ENCODE measurements around the gene CTBP2. TPM values are rescaled to one million over a fixed set of nuclear protein-coding genes. Genes with fewer than 3 reads are reported as not detected.

The CTBP2 gene
- polyA plus RNA-seq, 1 experiment, result 72.9 TPM

GRCh38 chr10:125000366-125001312 is 159.7 kb downstream of the CTBP2 start:
- Histone ChIP-seq H3K27me3 (ENCODE audit: control insufficient read depth, insufficient read depth, low read length) (no peaks in the 10 kb centered on the region), H3K4me3 (ENCODE audit: low read depth, low read length) (no peak overlapping the region), H3K36me3 (ENCODE audit: control insufficient read depth, insufficient read depth, low read length) (peaks cover 61% of the 10 kb centered on the region)
- ChIA-PET POLR2A (no interaction called here), CTCF (interaction anchor here (2.1 to 2.2 kb wide), 2 partner anchors 8 to 47 kb away, joined by 10 to 15 read pairs; no protein-coding TSS in a partner anchor)
- DNase-seq (ENCODE audit: low read depth), result no peak
- no peak for TF ChIP-seq CTCF (IDR thresholded peaks at IDR 0.05; ENCODE audit: insufficient read depth, low read depth, low read length)

- Histone ChIP-seq H3K4me3 (ENCODE audit: low read depth, low read length) (no peak overlapping the region), H3K27me3 (ENCODE audit: control insufficient read depth, insufficient read depth, low read length) (no peaks in the 10 kb centered on the region), H3K36me3 (ENCODE audit: control insufficient read depth, insufficient read depth, low read length) (peaks cover 63% of the 10 kb centered on the region)
- ChIA-PET POLR2A (no interaction called here), CTCF (interaction anchor here (2.0 to 2.1 kb wide), 2 partner anchors 48 to 62 kb away, joined by 7 to 15 read pairs; no protein-coding TSS in a partner anchor)
- DNase-seq (ENCODE audit: low read depth), result no peak
- no peak for TF ChIP-seq CTCF (IDR thresholded peaks at IDR 0.05; ENCODE audit: insufficient read depth, low read depth, low read length)
Observed at GRCh38 chr10:124999433-125000365, 160.7 kb downstream of the CTBP2 start.

- CTCF ChIA-PET, result interaction anchor here (2.0 kb wide), 1 partner anchor 63 kb away, joined by 7 read pairs; no protein-coding TSS in a partner anchor
- H3K27me3 ChIP-seq (ENCODE audit: control insufficient read depth, insufficient read depth, low read length), result no peaks in the 10 kb centered on the region
- POLR2A ChIA-PET, result no interaction called here
- no peak for TF ChIP-seq CTCF (IDR thresholded peaks at IDR 0.05; ENCODE audit: insufficient read depth, low read depth, low read length)
- no peak overlapping the region for H3K4me3 ChIP-seq (ENCODE audit: low read depth, low read length)
- no peak for DNase-seq (ENCODE audit: low read depth)
- peaks cover 68% of the 10 kb centered on the region for H3K36me3 ChIP-seq (ENCODE audit: control insufficient read depth, insufficient read depth, low read length)
Observed at GRCh38 chr10:124998624-124999291, 161.6 kb downstream of the CTBP2 start.

- ChIA-PET CTCF (interaction anchor here (2.0 kb wide), 1 partner anchor 64 kb away, joined by 7 read pairs; no protein-coding TSS in a partner anchor), POLR2A (no interaction called here)
- no peak for DNase-seq (ENCODE audit: low read depth)
- Histone ChIP-seq H3K36me3 (ENCODE audit: control insufficient read depth, insufficient read depth, low read length) (peaks cover 72% of the 10 kb centered on the region), H3K4me3 (ENCODE audit: low read depth, low read length) (no peak overlapping the region), H3K27me3 (ENCODE audit: control insufficient read depth, insufficient read depth, low read length) (no peaks in the 10 kb centered on the region)
- TF ChIP-seq CTCF (IDR thresholded peaks at IDR 0.05; ENCODE audit: insufficient read depth, low read depth, low read length), result no peak
Observed at GRCh38 chr10:124997771-124998623, 162.4 kb downstream of the CTBP2 start.
